ENCODE data around the gene GPR15.

GPR15 gene

DNA sequence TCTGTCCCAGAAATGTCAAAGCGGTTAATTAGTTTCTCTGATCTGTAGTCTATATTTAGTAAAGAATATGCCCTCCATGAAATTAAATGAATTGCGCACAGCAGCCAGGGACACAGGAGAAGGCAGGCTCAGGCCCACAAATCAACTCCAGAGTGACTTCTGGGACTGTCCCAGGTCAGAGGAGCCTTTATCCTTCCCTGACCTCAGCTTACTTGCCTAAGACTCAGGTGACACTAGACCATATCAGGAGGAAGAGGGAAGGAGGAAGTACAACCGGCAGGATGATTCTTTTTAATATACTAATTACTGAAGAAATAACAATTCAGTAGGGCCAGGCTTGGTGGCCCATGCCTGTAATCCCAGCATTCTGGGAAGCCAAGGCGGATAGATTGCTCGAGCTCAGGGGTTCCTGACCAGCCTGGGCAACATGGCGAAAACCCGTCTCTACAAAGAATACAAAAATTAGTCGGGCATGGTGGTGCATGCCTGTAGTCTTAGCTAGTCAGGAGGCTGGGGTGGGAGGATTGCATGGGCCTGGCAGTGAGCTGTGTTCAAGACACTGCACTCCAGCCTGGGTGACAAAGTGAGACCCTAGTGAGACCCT is 1.8 kb upstream of the GPR15 start:
- no peak for DNase-seq

DNA sequence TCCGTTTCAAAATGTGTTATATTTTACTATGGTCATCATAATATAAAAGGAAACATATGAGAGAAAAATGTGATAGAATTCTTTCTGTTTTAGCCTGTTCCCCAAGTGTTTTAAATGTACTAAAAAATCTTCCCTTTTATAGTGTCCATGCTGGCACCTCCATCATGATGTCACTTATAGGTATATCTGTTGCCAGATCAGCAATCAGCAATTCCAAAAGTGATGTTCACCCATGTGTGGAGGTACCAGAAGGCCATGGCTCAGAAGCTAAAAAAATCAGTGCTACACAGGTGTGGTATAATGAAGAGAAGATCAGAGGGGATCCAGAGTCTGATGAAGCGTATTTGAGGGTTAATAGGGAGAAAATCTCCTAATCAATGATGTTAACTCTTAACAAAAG is 1.1 kb upstream of the GPR15 start:
- no peak for DNase-seq

- DNase-seq = no peak
Observed at GRCh38 chr3:98532275-98532637, 478 bp downstream of the GPR15 start.

DNA sequence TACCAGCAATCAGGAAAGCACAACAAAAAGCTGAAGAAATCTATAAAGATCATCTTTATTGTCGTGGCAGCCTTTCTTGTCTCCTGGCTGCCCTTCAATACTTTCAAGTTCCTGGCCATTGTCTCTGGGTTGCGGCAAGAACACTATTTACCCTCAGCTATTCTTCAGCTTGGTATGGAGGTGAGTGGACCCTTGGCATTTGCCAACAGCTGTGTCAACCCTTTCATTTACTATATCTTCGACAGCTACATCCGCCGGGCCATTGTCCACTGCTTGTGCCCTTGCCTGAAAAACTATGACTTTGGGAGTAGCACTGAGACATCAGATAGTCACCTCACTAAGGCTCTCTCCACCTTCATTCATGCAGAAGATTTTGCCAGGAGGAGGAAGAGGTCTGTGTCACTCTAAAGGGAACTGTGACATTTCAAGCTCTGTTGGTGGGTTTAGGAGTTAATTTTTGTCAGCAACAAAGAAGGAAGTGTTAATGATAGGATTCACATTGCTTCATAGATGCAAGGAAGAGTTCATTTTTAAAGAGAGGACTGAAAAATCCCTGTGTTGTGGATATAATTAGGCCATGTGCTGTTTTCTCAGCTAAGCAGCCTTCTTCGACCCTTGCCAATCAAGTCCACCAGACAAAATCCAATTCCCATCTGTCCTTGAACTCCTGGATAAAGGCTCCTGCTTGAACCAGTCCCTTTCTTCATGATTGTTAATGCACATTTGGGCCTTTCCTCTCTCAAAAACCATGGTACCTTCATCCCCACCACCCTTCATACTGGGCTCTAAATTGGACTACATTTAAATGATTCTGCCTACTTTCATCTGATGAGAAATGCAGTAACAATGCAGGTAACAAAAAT is 1.2 kb downstream of the GPR15 start:
- DNase-seq = no peak

DNA sequence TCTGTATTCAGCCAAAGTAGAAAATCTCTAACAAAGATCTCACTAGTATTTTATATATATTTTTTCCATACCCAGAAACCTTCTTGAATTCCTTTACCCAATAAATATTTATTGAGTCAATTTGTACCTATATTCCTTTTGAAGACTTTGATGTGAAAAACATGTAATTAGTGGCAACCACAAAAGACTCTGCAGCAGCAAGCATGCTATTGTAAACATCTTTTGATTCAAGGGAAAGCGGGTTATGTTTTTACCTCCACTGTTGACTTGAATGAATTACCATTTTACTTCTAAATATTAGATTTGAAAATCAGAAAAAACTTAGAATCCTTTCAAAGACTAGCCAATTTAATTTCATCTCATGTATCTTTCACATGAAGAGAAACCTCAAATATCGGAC is 2.4 kb downstream of the GPR15 start:
- no peak for DNase-seq

- DNase-seq = no peak
Observed at GRCh38 chr3:98534734-98535133, 3.0 kb downstream of the GPR15 start.

DNA sequence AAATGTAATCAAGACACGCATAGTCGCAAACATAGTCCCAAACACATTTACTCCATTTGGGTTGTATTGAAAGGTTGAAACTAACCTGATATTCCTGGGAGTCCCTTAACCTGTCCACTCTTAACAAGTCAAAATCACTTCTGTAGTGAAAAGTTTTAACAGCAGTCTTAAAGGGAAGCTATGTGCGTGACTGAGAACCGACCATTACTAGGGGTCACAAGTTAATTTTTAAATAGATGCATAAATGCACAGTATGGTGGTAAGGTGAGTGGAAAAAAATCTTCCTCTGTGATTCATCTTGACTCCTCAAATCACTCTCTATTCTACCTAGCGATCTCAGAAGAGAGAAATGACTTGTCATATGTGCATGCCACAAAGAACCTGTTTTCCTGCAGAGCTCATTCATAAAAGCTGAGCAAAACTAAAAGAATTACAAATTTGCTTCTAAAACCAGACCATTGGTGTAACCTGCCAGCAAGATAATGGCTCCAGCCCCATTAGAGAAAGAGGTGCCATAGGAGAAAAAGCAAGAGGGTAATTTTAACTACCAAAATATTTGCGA is 4.8 kb downstream of the GPR15 start:
- DNase-seq = no peak

DNA sequence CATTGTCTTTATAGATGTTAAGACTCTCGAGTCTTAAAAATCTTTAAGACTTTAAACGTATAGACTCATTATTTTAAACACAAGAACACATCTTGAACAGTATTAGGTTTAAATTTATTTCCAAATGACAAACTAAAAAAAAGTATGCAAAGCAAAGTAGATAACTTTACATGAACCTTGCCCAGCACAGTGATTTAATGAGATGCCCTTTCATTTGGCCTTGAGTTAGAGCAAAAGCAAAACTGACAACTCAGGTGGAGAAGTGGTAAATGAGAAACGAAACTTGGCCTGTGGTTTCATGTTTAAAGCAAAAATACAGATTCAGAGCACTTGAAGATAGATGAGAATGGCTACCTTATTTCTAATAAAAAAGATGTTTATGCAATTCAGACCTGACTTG is 8.6 kb downstream of the GPR15 start:
- no peak for DNase-seq

DNA sequence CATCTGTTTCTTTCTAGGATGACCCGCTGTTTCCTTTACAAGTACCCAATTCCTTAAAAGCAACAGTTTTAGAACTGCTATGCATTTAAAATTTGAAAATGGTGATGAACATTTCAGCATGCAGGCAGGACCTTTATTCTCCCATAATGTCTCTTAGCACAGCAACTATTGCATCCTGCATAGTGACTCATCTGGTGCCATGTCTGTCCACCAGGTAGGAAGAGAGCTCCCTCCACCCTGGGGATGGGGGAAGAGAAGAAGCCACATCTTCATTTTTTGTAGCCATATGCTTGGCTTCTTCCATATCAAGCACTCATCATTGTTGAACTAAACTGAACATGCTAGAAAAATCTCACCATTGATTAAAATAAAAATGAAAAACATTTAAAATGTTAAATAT is 9.9 kb downstream of the GPR15 start:
- no peak for DNase-seq

- DNase-seq = no peak
Observed at GRCh38 chr3:98542623-98543022, 10.8 kb downstream of the GPR15 start.

GRCh38 chr3:98545940-98546339 is 14.2 kb downstream of the GPR15 start:
- no peak for DNase-seq

DNA sequence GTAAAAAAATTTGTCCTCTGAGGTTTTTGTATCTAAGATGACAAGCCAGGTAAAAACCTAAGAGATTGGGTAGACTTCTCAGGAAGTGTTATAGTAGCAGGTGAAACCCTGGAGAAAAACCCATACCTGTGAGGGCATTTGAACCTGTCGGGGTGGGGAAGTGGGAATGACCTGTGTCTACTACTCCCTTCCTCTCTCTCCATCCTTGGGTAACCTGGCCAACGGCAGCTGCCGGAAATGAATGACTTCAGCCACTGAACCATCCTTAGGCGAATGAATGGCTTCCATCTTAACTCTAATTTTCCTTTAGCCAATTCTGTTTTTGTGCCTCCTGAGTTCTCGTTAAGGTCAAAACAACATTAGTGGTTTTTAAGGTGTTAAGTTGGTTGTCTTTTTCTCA is 16.8 kb downstream of the GPR15 start:
- no peak for DNase-seq

DNA sequence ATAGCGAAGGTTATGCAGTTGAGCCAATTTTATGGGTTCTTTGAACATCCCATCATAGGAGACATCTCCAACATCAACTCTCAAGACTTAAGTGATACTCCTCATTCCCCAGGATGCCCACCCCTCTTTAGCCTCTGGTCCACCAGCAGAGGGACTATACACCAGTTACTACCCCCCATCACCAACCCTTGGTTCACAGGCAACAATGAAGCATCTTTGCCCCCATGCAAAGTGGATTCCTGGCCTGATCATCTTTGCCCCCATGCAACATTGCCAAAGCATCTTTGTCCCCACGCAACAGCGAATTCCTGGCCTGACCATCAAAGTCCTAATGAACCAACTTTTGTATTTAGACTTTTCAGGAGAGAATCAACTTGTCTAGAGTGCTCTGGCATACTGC is 19.1 kb downstream of the GPR15 start:
- no peak for DNase-seq

GRCh38 chr3:98551236-98551635 is 19.5 kb downstream of the GPR15 start:
- DNase-seq = no peak

DNA sequence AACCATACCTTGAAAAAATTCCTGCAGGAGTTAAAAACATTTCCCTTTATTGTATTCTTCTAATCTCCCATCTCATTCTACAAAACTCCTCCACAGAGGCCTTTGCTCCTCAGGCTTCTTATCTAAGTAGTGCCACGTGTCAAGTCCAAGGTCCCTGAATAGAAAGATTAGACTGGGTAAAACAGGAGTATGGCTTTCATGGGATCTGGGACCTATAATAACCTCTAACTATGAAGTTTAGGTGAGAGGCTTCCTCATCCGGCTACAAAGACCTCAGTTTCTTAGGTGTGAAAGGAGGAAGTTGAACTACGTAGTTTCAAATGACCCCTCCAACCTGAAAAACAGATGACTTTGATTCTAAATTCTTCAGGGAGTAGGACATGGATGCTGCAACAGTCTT is 20.0 kb downstream of the GPR15 start:
- DNase-seq = no peak

GRCh38 chr3:98552232-98553020 is 20.6 kb downstream of the GPR15 start:
- DNase-seq = no peak

GRCh38 chr3:98553021-98553563 is 21.3 kb downstream of the GPR15 start:
- no peak for DNase-seq

DNA sequence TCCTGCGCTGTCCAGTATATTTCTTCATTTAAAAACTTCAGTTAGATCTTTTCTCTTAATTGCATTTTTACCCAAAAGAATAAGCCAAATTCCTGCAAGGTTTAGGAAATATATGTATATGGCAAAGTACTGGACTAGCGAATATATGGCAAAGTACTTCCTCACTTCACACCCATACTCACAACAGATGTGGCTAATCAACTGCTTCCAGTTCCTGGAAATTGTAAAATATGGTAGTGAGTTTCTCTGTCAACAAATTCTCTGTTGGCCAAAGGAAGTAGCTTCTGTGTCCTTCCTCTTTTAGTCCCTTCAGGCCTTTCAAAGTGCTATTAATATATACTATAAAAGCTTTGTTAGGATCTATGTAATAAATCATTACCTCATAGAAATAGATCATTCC is 22.0 kb downstream of the GPR15 start:
- DNase-seq = no peak

- no peak for DNase-seq
Observed at GRCh38 chr3:98554580-98554979, 22.8 kb downstream of the GPR15 start.

DNA sequence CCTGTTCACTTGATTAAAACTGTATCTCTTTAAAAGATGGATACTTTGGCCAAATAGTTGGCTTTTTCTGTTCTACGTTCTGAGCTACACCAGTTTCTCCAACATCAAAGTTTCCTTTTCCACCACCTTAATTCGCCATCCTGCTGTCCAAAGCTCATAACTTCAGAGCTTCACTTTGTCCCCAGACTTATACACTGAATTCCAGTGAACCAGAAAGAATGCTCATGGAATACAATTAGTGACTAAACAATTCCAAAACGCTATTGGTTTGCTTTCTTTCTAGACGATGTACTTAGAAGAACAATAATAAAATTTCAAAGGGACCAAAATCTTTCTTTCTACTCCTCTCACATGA is 23.2 kb downstream of the GPR15 start:
- DNase-seq = no peak

DNA sequence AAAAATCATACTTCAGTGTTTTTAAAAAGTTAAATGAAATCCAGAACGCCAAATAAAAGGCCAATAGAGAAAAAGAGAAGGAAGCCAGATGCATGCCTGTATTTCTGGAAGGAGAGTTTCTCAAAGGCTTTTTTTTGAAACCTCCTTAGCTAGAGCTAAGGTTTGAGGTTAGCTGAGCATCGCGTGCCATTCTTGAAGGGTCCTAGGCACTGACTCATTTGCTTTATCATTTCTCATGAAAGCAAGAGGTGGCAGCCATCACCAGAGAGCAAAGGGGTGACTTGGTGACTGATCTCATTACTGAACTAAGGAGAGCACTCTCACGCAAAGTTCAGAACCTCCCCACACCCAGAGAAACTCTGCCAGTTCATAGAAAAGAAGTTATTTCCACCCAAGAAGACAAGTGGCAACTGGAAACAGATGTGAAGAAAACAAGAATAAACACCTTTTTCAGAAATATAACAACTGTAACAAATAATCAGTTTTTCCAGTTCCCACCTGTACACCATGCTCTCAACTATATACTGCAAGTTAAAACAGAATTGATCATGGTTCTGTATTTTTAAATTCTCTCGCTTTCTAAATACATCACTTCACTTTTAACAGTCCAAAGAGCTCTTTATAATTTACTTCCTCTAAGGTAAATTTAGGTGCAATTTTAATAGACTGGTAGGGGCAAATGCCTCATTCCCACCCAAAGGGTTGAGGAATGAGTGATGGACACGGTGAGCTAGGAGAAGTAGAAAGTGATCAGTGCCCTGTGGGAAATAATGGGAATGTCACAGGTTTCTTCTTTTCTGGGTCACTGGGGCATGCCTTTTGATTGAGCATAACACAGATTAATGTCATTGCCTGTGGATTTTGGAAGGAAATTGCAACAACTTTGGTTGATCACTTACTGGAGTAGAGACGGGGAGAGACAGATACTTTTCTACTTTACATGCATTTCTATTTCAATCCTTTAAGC is 24.7 kb downstream of the GPR15 start:
- DNase-seq = no peak

Measured in hypothalamus (tissue), 51 donors.